AG09319 (cell line): Measurements from ENCODE around the gene MEOX1.

Source experiments
- DNase-seq: peaks from one replicate; pipeline ENCODE4 v3.0.0-alpha.2; 2010; ENCODE audit warnings: low read depth; ENCODE audit errors: extremely low read depth
- TF ChIP-seq, protein P1 (sequence below): IDR thresholded peaks from 2 replicates; pipeline ENCODE4 v1.5.1; 2011; ENCODE audit warnings: low read depth, mild to moderate bottlenecking, inconsistent platforms, low read length, moderate library complexity

Gene MEOX1

DNA sequence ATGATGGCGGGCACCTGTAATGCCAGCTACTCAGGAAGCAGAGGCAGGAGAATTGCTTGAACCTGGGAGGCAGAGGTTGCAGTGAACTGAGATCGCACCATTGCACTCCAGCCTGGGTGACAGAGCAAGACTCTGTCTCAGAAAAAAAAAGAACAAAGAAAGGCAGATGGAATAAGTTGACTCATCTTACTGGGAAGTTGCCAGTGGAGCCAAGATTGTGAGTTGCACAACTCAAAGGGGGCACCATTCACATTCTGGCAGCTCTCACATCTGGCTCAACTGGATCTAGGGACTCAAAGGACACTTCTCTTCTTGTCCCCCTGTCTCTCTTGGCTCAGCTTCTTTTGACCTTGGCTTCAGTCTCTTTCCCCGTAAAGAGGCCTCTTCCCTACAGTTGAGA lies 61.9 kb downstream of the MEOX1 start:
- TF ChIP-seq, protein P1, sequence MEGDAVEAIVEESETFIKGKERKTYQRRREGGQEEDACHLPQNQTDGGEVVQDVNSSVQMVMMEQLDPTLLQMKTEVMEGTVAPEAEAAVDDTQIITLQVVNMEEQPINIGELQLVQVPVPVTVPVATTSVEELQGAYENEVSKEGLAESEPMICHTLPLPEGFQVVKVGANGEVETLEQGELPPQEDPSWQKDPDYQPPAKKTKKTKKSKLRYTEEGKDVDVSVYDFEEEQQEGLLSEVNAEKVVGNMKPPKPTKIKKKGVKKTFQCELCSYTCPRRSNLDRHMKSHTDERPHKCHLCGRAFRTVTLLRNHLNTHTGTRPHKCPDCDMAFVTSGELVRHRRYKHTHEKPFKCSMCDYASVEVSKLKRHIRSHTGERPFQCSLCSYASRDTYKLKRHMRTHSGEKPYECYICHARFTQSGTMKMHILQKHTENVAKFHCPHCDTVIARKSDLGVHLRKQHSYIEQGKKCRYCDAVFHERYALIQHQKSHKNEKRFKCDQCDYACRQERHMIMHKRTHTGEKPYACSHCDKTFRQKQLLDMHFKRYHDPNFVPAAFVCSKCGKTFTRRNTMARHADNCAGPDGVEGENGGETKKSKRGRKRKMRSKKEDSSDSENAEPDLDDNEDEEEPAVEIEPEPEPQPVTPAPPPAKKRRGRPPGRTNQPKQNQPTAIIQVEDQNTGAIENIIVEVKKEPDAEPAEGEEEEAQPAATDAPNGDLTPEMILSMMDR: no peak
- peak; percentile 44 for DNase-seq

DNA sequence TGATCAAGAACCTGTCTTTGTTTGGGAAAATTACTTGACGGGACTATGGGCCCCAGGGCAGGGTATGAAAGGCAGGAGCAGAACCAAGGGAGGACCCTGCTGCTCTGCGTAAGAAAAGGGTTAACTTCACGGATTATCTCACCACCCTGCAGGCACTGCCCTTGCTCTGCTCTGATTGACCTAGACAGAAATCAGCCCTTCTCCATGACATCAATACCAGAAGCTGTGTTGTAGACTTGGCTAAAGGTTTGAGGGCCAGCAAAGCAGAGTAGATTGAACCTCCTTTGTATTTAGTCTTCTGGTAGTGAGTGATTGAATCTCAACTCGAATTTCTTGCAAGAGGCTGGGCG lies 62.7 kb downstream of the MEOX1 start:
- DNase-seq: no peak
- TF ChIP-seq, protein P1: no peak

DNA sequence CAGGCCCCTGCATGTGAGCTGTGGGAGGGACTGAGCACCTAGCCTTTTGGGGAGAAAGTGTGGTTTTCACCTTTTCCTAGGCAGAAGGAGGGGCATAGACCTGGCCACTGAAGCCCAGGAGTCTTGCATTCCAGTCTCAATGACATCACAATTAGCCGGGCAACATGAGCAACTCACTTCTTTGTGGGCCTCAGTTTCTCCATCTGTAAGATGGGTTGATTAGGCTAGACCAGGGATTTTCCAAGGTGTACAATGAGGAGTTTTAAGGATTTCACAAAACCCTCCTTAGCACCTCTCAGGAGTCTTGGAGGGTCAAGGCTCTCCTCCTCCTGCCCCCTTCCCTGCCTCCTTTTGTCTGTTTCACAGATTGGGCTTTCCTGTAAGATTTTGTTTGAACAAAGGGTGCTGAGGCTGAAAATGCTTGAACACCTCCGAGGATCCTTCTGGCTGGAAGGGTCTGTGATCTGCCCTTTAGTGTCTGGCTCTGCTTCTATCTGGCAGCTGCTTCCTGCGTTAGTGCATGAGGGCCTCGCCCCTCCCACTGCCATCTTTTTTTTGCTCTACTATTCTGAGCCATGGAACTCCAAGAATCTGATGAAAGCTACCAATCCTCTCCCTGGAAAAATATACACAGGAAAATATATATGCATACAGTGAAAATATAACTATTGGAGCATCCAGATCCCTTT lies 63.2 kb downstream of the MEOX1 start:
- DNase-seq: no peak
- TF ChIP-seq, protein P1: no peak

DNA sequence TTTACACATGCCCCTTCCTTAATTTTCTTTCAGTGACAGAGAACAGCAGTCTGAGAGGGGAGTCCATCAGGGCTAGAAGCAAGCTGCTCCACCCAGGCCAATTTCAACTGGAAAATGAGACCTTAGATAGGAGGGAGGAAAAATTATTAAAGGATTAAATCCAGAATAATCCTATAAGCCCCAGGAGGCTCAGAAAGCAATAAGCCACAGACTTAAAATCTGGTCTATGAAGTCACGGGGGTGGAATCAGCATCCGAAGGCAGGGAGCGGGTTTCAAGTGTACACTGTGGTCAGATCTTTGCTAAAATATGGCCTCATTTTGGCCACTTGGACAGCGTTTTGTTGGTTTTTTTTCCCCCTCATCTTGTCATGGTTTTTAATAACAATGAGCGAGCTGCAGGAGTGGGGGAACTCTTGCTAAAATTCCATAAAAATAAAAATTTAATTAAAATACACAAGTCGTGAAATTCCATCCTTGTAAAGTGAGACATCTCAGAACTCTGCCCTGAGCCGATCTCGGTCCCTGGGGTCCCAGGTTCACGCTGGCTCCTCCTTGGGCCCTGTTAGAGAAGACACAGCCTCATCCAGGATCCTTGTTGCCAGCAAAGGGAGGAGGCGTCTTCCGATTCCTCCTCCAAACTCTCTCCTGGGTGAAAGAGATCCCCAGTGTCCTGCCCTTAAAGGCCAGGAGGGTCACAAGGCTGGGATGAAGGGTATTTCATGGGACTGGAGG lies 63.9 kb downstream of the MEOX1 start:
- DNase-seq: no peak

DNA sequence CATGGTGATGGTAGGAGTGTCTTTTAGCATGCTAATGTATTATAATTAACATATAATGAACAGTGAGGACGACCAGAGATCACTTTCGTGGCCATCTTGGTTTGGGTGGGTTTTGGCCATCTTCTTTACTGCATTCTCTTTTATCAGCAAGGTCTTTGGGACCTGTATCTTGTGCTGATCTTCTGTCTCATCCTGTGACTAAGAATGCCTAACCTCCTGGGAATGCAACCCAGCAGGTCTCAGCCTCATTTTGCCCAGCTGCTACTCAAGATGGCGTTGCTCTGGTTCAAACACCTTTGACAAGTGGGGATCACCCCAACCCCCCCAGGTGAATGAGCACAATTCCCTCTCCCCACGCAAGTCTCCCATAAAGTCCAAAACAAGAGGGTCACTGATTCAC lies 66.3 kb downstream of the MEOX1 start:
- no peak for DNase-seq
- TF ChIP-seq, protein P1: no peak

More for the DNA sequence above, 63.9 kb downstream of the MEOX1 start:
- TF ChIP-seq, protein P1: no peak

DNA sequence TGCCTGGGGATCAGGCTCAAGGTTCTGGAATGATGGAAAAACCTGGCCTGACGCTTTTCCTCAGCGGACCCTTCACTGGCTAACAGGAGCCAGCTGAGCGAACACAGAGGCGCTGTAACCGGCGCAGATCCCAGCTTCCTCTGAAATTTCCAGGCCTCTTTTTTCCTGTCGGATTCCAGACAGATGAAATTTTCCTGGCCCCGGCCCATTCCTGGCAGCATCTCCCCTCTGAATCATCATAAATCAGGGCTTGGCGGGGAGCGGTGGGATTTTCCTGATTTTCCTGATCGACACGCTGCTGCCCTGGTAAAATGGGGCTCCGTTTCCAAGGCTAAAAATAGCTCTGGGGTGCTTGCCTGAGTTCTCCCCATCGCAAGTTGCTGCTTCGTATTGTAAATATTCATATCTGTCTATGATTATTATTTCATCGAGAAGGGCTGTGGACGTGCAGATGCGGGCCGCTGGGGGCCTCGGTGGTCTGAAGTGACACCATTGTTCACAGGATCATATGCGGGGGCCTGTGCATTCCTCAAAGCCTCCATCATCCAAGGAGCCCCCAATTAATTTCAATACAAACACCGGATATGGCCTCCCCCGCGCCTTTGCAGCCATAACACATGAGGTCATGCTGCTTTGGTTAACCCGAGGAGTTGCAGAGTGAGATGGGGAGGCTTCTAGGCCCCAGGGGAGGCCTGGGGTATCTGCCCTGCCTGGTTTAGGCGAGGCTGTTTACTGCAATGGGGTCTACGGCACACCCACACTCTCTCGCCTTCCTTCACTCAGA lies 69.8 kb downstream of the MEOX1 start:
- TF ChIP-seq, protein P1: peak; percentile 19
- DNase-seq: peak; percentile 66

DNA sequence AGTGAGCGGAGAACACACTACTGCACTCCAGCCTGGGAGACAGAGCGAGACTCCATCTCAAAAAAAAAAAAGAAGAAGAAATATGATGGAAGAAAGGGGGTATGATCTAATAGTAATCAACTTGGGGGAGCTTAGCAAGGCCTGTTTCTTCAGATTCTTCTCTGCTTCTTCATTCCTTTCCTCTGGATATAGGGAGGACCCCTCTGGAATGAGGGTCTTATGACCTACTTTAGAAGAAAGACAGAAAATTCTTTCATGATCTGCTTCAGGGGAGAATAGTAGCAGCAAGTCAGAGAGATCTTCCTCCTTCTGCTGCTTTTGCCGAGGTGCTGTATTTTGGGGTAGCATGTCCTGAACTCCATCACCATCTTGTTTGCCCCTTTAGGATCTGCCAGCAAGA lies 70.7 kb downstream of the MEOX1 start:
- TF ChIP-seq, protein P1: no peak
- DNase-seq: no peak
